AG04450 (cell line): ENCODE data around the gene RBM12. TPM values are rescaled to one million over a fixed set of nuclear protein-coding genes. Genes with fewer than 3 reads are reported as not detected.

Source experiments
- CTCF ChIA-PET: fragments of 300-600, 350-600 bp; formaldehyde crosslinking; extraction: SDS; loops from one replicate; lab custom pipeline; 2022; ENCODE audit warnings: antibody characterized with exemption, inconsistent platforms; lab: Charles Lee
- POLR2A ChIA-PET: fragments of 350-600 bp; formaldehyde crosslinking; extraction: SDS; loops from one replicate; lab custom pipeline; 2021; ENCODE audit warnings: antibody characterized with exemption, inconsistent platforms; lab: Yijun Ruan, JAX
- DNase-seq: peaks from one replicate; pipeline ENCODE4 v3.0.0-alpha.2; 2011; ENCODE audit warnings: low read depth, low spot score
- H3K27ac ChIP-seq: one replicate; pipeline ENCODE4 v1.5.1; 2012; ENCODE audit warnings: low read depth, low read length, control low read depth
- H3K27me3 ChIP-seq: one replicate; pipeline ENCODE4 v1.6.0; 2012; ENCODE audit warnings: low read length; ENCODE audit not compliant: control insufficient read depth, insufficient read depth
- H3K4me3 ChIP-seq: 2 replicates; pipeline ENCODE4 v1.5.1; 2011; ENCODE audit warnings: mild to moderate bottlenecking, low read depth, low read length, control low read depth
- H3K9me3 ChIP-seq: 2 replicates; pipeline ENCODE4 v1.5.1; 2012; ENCODE audit warnings: low read length; ENCODE audit not compliant: control insufficient read depth, insufficient read depth
- CTCF ChIP-seq: IDR thresholded peaks from 2 replicates; pipeline ENCODE4 v1.5.1; 2011; ENCODE audit warnings: low read depth, low read length, control low read depth, inconsistent platforms
- polyA plus RNA-seq: library from polyadenylated mRNA; depleted of rRNA; stranded (reverse); fragments of >200 nt; gene quantifications from 2 replicates; pipeline ENCODE4 v1.2.3, GENCODE V29; 2011

RBM12 gene
- polyA plus RNA-seq, 1 experiment: 91.1 TPM

DNA sequence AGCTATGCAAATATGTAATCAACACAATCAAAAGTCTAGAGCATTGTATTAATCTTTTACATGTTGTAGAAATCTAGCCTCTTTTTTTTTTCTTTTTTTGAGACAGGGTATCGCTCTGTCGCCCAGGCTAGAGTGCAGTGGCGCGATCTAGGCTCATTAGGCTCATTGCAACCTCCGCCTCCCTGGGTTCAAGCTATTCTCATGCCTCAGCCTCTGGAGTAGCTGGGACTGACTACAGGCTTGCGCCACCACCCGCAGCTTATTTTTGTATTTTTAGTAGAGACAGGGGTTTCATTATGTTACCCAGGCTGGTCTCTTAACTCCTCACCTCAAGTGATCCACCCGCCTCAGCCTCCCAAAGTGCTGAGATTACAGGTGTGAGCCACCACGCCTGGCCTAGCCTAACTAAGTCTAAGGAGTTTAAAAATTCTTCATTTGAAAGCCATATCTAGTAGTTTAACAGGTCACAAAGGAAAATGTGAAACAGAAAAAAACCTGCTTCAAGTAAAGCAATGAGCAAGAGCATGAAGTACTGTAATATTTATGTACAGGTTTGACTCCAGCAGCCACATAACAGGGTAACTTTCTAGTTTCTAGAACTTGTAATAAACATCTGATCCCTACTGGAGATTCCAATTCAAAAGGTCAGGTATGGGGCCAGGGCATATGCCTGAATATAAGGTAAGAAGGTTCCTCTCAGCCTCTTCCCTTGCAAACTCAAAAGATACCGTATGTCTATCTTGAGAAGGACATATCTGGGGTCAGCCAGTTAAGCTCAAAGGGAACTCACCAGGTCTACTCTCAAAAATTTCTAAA is 4.4 kb downstream of the RBM12 start:
- no peak for TF ChIP-seq CTCF
- H3K27ac ChIP-seq: no peak overlapping the region

GRCh38 chr20:35657271-35657670 is 7.4 kb downstream of the RBM12 start:
- ChIA-PET POLR2A (interaction anchor here (0.5 to 1.0 kb wide), 2 partner anchors 9 to 98 kb away, joined by 3 to 4 read pairs; no protein-coding TSS in a partner anchor), CTCF (no interaction called here)
- Histone ChIP-seq H3K9me3 (no peaks in the 10 kb centered on the region), H3K4me3 (no peak overlapping the region), H3K27me3 (no peaks in the 10 kb centered on the region), H3K27ac (no peak overlapping the region)
- DNase-seq: no peak
- TF ChIP-seq CTCF: no peak

More for the DNA sequence above, 4.4 kb downstream of the RBM12 start:
- DNase-seq: no peak
- Histone ChIP-seq H3K27me3 (no peaks in the 10 kb centered on the region), H3K9me3 (peaks cover under 1% of the 10 kb centered on the region; the same call in 1 of the 2 replicates), H3K4me3 (no peak overlapping the region)
- ChIA-PET POLR2A (interaction anchor here (1.9 kb wide), 1 partner anchor 43 kb away, joined by 6 read pairs; no protein-coding TSS in a partner anchor), CTCF (no interaction called here)

DNA sequence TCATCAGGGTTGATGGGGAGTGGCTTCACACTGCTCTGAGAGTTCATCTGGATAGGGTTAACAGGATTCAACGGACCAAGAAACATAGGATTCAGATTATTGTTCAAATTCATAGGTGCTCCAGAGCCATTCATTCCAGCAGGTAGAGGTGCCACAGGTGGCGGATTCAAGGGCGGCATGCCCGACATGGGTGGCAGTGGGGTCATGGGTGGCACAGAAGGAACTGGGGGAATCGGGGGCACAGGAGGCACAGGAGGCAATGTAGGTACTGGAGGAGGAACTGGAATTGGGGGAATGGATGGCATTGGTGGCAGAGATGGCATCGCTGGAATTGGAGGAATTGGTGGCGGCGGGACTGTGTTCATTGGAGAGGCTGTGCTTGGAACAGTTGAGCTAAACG is 10.3 kb downstream of the RBM12 start:
- no peaks in the 10 kb centered on the region for H3K9me3 ChIP-seq
- POLR2A ChIA-PET: no interaction called here
- H3K27me3 ChIP-seq: no peaks in the 10 kb centered on the region
- DNase-seq: no peak
- no peak overlapping the region for H3K27ac ChIP-seq
- CTCF ChIA-PET: no interaction called here
- H3K4me3 ChIP-seq: no peak overlapping the region
- no peak for TF ChIP-seq CTCF

DNA sequence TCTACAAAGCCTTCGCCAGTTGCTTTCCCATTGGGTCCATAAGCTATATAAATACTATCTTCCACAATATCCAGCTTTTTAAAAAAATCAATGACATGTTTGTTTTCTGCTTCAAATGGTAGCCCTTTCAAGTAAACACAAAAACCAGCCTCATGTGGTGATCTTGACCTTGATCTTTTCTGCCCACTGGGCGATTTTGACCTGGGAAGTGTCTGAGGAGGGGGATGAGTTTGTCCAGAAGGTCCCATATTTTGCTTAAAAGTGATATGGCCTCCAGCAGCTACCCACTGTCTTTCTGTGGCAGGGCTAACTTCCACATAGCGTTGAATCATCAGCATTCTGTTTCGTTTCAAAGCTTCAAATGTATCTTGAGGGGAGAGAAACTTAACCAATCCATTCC is 10.8 kb downstream of the RBM12 start:
- Histone ChIP-seq H3K4me3 (no peak overlapping the region), H3K27me3 (no peaks in the 10 kb centered on the region), H3K9me3 (no peaks in the 10 kb centered on the region), H3K27ac (no peak overlapping the region)
- DNase-seq: no peak
- TF ChIP-seq CTCF: no peak
- POLR2A ChIA-PET: no interaction called here
- CTCF ChIA-PET: no interaction called here

DNA sequence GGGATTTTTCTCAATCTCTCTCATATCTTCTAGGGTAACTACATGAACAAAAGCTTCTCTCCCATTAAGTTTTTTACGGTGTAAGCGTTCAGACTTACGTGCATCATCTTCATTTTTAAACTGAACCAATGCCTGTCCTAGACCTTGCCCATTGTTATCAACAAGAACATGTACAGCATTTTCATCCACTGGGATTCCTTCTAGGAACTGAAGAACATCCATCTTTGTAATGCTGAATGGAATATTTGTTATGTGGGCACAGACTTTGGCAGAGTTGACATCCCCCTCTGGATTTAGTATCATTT is 11.3 kb downstream of the RBM12 start:
- no peak for DNase-seq
- TF ChIP-seq CTCF: no peak
- ChIA-PET POLR2A (no interaction called here), CTCF (no interaction called here)
- H3K27ac ChIP-seq: no peak overlapping the region
- H3K9me3 ChIP-seq: no peaks in the 10 kb centered on the region
- H3K27me3 ChIP-seq: no peaks in the 10 kb centered on the region
- H3K4me3 ChIP-seq: no peak overlapping the region
